ENCODE data around the gene LRBA. TPM values are rescaled to one million over a fixed set of nuclear protein-coding genes. Genes with fewer than 3 reads are reported as not detected.
"Not testable (repeated sequence)": the region's sequence is repeated elsewhere in the genome, so short reads cannot be mapped to it uniquely, and the experiment has no call there.

The LRBA gene
- total and polyA plus RNA-seq, 5 donors from 2014 or later, result 23.0 to 95.3 (median 25.4) TPM

GRCh38 chr4:150765216-150765615, 249.9 kb downstream of the LRBA start:
- H3K36me3 Mint-ChIP-seq, result peaks cover 22% of the 10 kb centered on the region
- Histone ChIP-seq H3K27me3 (ENCODE audit: control insufficient read depth, insufficient read depth, low read length) (no peaks in the 10 kb centered on the region), H3K27ac (ENCODE audit: insufficient read depth, low read length, poor library complexity, severe bottlenecking) (no peak overlapping the region), H3K36me3 (ENCODE audit: control insufficient read depth, insufficient read depth, low read length) (peaks cover 2% of the 10 kb centered on the region), H3K4me1 (ENCODE audit: control insufficient read depth, insufficient read depth, low read length, poor library complexity, severe bottlenecking) (no peaks in the 10 kb centered on the region), H3K9me3 (ENCODE audit: control insufficient read depth in 2 of 2, low read length in 2 of 2) (no peaks in the 10 kb centered on the region), H3K4me3 (ENCODE audit: low read depth, low read length) (no peak overlapping the region)
- peaks cover 0 to 4% (median 0%) of the 10 kb centered on the region in 7 donors for H3K9me3 Mint-ChIP-seq
- H3K27me3 Mint-ChIP-seq, result no peaks in the 10 kb centered on the region
- H3K4me3 Mint-ChIP-seq, result no peak overlapping the region
- H3K27ac Mint-ChIP-seq, result no peak overlapping the region
- DNase-seq, result no peak
- peaks cover 4 to 28% (median 5%) of the 10 kb centered on the region in 4 donors for H3K4me1 Mint-ChIP-seq
- no peak for ATAC-seq (ENCODE audit: low read depth in 2 of 2)

- H3K36me3 ChIP-seq (ENCODE audit: control insufficient read depth, insufficient read depth, low read length), result peaks cover 3% of the 10 kb centered on the region
- H3K27ac ChIP-seq (ENCODE audit: insufficient read depth, low read length, poor library complexity, severe bottlenecking), result no peak overlapping the region
- H3K4me3 ChIP-seq (ENCODE audit: low read depth, low read length), result no peak overlapping the region
- Mint-ChIP-seq H3K36me3 (peaks cover 18% of the 10 kb centered on the region), H3K4me1 (peaks cover 0 to 20% (median 9%) of the 10 kb centered on the region in 4 donors), H3K27me3 (no peaks in the 10 kb centered on the region), H3K4me3 (no peak overlapping the region), H3K9me3 (no peaks in the 10 kb centered on the region), H3K27ac (no peak overlapping the region)
- no peaks in the 10 kb centered on the region for H3K4me1 ChIP-seq (ENCODE audit: control insufficient read depth, insufficient read depth, low read length, poor library complexity, severe bottlenecking)
- DNase-seq, result no peak
- no peaks in the 10 kb centered on the region for H3K27me3 ChIP-seq (ENCODE audit: control insufficient read depth, insufficient read depth, low read length)
- no peak for ATAC-seq (ENCODE audit: low read depth in 2 of 2)
- H3K9me3 ChIP-seq (ENCODE audit: control insufficient read depth in 2 of 2, low read length in 2 of 2), result no peaks in the 10 kb centered on the region
Measured at GRCh38 chr4:150751648-150752047, 263.4 kb downstream of the LRBA start.

- DNase-seq, result no peak
- no peaks in the 10 kb centered on the region for H3K27me3 Mint-ChIP-seq
- Histone ChIP-seq H3K27ac (ENCODE audit: insufficient read depth, low read length, poor library complexity, severe bottlenecking) (no peak overlapping the region), H3K4me3 (ENCODE audit: low read depth, low read length) (no peak overlapping the region), H3K27me3 (ENCODE audit: control insufficient read depth, insufficient read depth, low read length) (no peaks in the 10 kb centered on the region), H3K9me3 (ENCODE audit: control insufficient read depth in 2 of 2, low read length in 2 of 2) (no peaks in the 10 kb centered on the region), H3K4me1 (ENCODE audit: control insufficient read depth, insufficient read depth, low read length, poor library complexity, severe bottlenecking) (no peaks in the 10 kb centered on the region), H3K36me3 (ENCODE audit: control insufficient read depth, insufficient read depth, low read length) (peaks cover 3% of the 10 kb centered on the region)
- no peak overlapping the region for H3K4me3 Mint-ChIP-seq
- no peak for ATAC-seq (ENCODE audit: low read depth in 2 of 2)
- peaks cover 23% of the 10 kb centered on the region for H3K36me3 Mint-ChIP-seq
- H3K27ac Mint-ChIP-seq, result no peak overlapping the region
- peaks cover 0 to 22% (median 9%) of the 10 kb centered on the region in 4 donors for H3K4me1 Mint-ChIP-seq
- H3K9me3 Mint-ChIP-seq, result no peaks in the 10 kb centered on the region
Measured at GRCh38 chr4:150750824-150751223, 264.3 kb downstream of the LRBA start.

- Histone ChIP-seq H3K27ac (ENCODE audit: insufficient read depth, low read length, poor library complexity, severe bottlenecking) (no peak overlapping the region), H3K36me3 (ENCODE audit: control insufficient read depth, insufficient read depth, low read length) (peaks cover 3% of the 10 kb centered on the region), H3K4me1 (ENCODE audit: control insufficient read depth, insufficient read depth, low read length, poor library complexity, severe bottlenecking) (no peaks in the 10 kb centered on the region), H3K27me3 (ENCODE audit: control insufficient read depth, insufficient read depth, low read length) (no peaks in the 10 kb centered on the region), H3K9me3 (ENCODE audit: control insufficient read depth in 2 of 2, low read length in 2 of 2) (no peaks in the 10 kb centered on the region), H3K4me3 (ENCODE audit: low read depth, low read length) (no peak overlapping the region)
- no peak for DNase-seq
- Mint-ChIP-seq H3K4me1 (peaks cover 9 to 18% (median 10%) of the 10 kb centered on the region in 4 donors), H3K27me3 (no peaks in the 10 kb centered on the region), H3K9me3 (peaks cover 0 to 1% (median 0%) of the 10 kb centered on the region in 7 donors), H3K4me3 (no peak overlapping the region), H3K36me3 (peaks cover 26% of the 10 kb centered on the region), H3K27ac (no peak overlapping the region)
- ATAC-seq (ENCODE audit: low read depth in 2 of 2), result no peak
Measured at GRCh38 chr4:150746156-150746555, 268.9 kb downstream of the LRBA start.

GRCh38 chr4:150744570-150744969, 270.5 kb downstream of the LRBA start:
- Histone ChIP-seq H3K9me3 (ENCODE audit: control insufficient read depth in 2 of 2, low read length in 2 of 2) (no peaks in the 10 kb centered on the region), H3K27ac (ENCODE audit: insufficient read depth, low read length, poor library complexity, severe bottlenecking) (no peak overlapping the region), H3K4me1 (ENCODE audit: control insufficient read depth, insufficient read depth, low read length, poor library complexity, severe bottlenecking) (no peaks in the 10 kb centered on the region), H3K36me3 (ENCODE audit: control insufficient read depth, insufficient read depth, low read length) (peaks cover 3% of the 10 kb centered on the region), H3K4me3 (ENCODE audit: low read depth, low read length) (no peak overlapping the region), H3K27me3 (ENCODE audit: control insufficient read depth, insufficient read depth, low read length) (no peaks in the 10 kb centered on the region)
- ATAC-seq (ENCODE audit: low read depth in 2 of 2), result no peak
- Mint-ChIP-seq H3K27me3 (no peaks in the 10 kb centered on the region), H3K4me1 (peaks cover 10 to 27% (median 14%) of the 10 kb centered on the region in 4 donors), H3K4me3 (no peak overlapping the region), H3K36me3 (peaks cover 31% of the 10 kb centered on the region), H3K27ac (peak overlapping the region in 1 of 3 donors; percentile 57), H3K9me3 (peaks cover 0 to 5% (median 0%) of the 10 kb centered on the region in 7 donors)
- DNase-seq, result no peak

GRCh38 chr4:150743564-150744342, 271.3 kb downstream of the LRBA start:
- peaks cover 31% of the 10 kb centered on the region for H3K36me3 Mint-ChIP-seq
- H3K4me1 Mint-ChIP-seq, result peaks cover 10 to 32% (median 19%) of the 10 kb centered on the region in 4 donors
- Histone ChIP-seq H3K9me3 (ENCODE audit: control insufficient read depth in 2 of 2, low read length in 2 of 2) (no peaks in the 10 kb centered on the region), H3K4me3 (ENCODE audit: low read depth, low read length) (no peak overlapping the region), H3K27ac (ENCODE audit: insufficient read depth, low read length, poor library complexity, severe bottlenecking) (no peak overlapping the region), H3K4me1 (ENCODE audit: control insufficient read depth, insufficient read depth, low read length, poor library complexity, severe bottlenecking) (no peaks in the 10 kb centered on the region), H3K27me3 (ENCODE audit: control insufficient read depth, insufficient read depth, low read length) (no peaks in the 10 kb centered on the region), H3K36me3 (ENCODE audit: control insufficient read depth, insufficient read depth, low read length) (peaks cover 3% of the 10 kb centered on the region)
- ATAC-seq (ENCODE audit: low read depth in 2 of 2) (no peak), DNase-seq (no peak)
- no peaks in the 10 kb centered on the region for H3K27me3 Mint-ChIP-seq
- H3K27ac Mint-ChIP-seq, result peak overlapping the region in 2 of 3 donors; percentile 53 to 57
- no peak overlapping the region for H3K4me3 Mint-ChIP-seq
- H3K9me3 Mint-ChIP-seq, result peaks cover 0 to 5% (median 0%) of the 10 kb centered on the region in 7 donors

GRCh38 chr4:150742930-150743329, 272.2 kb downstream of the LRBA start:
- ATAC-seq (ENCODE audit: low read depth in 2 of 2); H3K4me1 ChIP-seq (ENCODE audit: control insufficient read depth, insufficient read depth, low read length, poor library complexity, severe bottlenecking); H3K27me3 ChIP-seq (ENCODE audit: control insufficient read depth, insufficient read depth, low read length); H3K9me3 ChIP-seq (ENCODE audit: control insufficient read depth in 2 of 2, low read length in 2 of 2); H3K4me3 Mint-ChIP-seq; H3K27ac ChIP-seq (ENCODE audit: insufficient read depth, low read length, poor library complexity, severe bottlenecking); DNase-seq; H3K27me3 Mint-ChIP-seq; H3K4me3 ChIP-seq (ENCODE audit: low read depth, low read length); H3K9me3 Mint-ChIP-seq; H3K27ac Mint-ChIP-seq; H3K36me3 ChIP-seq (ENCODE audit: control insufficient read depth, insufficient read depth, low read length): not testable (repeated sequence)
- peaks cover 10 to 30% (median 18%) of the 10 kb centered on the region in 4 donors for H3K4me1 Mint-ChIP-seq
- peaks cover 28% of the 10 kb centered on the region for H3K36me3 Mint-ChIP-seq

GRCh38 chr4:150739591-150739990, 275.5 kb downstream of the LRBA start:
- Mint-ChIP-seq H3K27me3 (no peaks in the 10 kb centered on the region), H3K27ac (no peak overlapping the region), H3K36me3 (peaks cover 21% of the 10 kb centered on the region), H3K4me3 (no peak overlapping the region), H3K4me1 (peaks cover 9 to 24% (median 17%) of the 10 kb centered on the region in 4 donors), H3K9me3 (peaks cover 0 to 5% (median 0%) of the 10 kb centered on the region in 7 donors)
- no peak overlapping the region for H3K27ac ChIP-seq (ENCODE audit: insufficient read depth, low read length, poor library complexity, severe bottlenecking)
- ATAC-seq (ENCODE audit: low read depth in 2 of 2), result no peak
- H3K36me3 ChIP-seq (ENCODE audit: control insufficient read depth, insufficient read depth, low read length), result peaks cover 10% of the 10 kb centered on the region
- no peaks in the 10 kb centered on the region for H3K27me3 ChIP-seq (ENCODE audit: control insufficient read depth, insufficient read depth, low read length)
- no peaks in the 10 kb centered on the region for H3K4me1 ChIP-seq (ENCODE audit: control insufficient read depth, insufficient read depth, low read length, poor library complexity, severe bottlenecking)
- H3K9me3 ChIP-seq (ENCODE audit: control insufficient read depth in 2 of 2, low read length in 2 of 2), result no peaks in the 10 kb centered on the region
- DNase-seq, result no peak
- H3K4me3 ChIP-seq (ENCODE audit: low read depth, low read length), result no peak overlapping the region

Data from CD4-positive, CD25-positive, alpha-beta regulatory T cell (primary cell).